Measurements from ENCODE around the gene HSH2D.

Gene HSH2D

DNA sequence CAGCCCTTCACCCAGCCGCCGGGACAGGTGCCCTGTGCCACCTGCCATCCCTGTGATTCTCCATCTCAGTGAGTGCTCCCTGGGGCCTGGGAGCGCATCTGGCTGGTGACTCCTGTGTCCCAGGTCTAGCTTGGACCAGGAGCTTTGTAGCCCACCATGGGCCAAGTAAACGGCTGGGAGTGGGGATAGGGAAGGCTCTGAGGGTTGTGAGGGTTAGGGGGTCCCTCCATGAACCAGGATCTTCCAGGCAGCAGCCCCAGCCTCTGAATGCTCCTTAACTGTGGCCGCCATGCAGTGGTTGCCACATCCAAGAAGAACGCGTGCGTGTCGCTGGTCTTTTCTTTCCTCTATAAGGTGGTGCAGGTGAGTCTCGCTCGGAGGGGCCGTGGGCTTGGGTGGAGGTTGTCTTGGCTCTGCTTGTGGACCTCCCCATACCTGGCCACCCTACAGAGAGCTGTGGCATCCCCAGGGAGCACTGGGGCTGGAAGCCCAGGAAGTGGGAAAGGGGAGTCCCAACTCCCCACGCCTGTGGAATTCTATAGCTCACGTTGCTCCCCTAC, 62.6 kb downstream of the HSH2D start:
- no peak for TF ChIP-seq CTCF (IDR thresholded peaks at IDR 0.05; ENCODE audit: insufficient read depth, low read depth, low read length, missing control alignments)
- DNase-seq (ENCODE audit: low read depth), result no peak
- no peak overlapping the region for H3K4me3 ChIP-seq (ENCODE audit: low read length)

DNA sequence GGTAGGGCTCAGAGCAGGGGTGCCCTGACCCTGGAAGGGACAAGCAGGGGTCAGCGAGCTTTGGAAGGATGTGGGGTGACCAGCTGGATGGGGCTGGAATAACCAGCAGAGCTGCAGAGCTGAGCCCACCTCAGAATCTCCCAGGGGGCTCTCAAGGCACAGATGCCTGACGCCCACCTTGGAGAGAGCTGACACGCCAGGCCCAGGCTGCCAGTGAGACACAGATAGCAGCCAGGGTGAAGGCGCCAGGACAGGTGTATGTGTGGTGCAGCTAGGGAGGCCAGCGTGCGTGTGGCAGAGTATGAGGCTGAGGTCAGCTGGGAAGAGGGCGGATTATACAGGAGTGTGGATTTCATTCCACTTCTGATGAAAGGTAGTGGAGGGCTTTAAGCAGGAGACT, 63.2 kb downstream of the HSH2D start:
- DNase-seq (ENCODE audit: low read depth), result no peak
- no peak for TF ChIP-seq CTCF (IDR thresholded peaks at IDR 0.05; ENCODE audit: insufficient read depth, low read depth, low read length, missing control alignments)
- H3K4me3 ChIP-seq (ENCODE audit: low read length), result no peak overlapping the region

DNA sequence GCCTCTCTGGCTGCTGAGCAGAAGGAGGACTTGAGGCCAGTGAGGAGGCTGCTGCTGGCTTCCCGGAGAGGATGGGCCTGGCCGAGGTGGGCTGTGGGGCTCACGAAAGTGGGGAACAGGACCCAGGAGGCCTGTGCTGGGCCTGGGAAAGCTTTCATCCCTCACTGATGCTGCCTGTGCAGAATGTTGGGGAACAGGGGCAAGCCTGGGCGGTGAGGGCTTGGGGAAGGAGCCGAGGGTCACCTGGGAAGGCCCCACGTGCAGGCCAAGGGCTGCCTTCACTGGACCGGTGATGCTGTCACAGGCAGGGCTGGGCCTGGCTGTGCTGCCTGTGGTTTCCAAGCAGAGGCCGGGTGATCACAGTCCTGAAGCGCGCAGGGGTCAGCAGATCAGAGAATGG, 63.6 kb downstream of the HSH2D start:
- DNase-seq (ENCODE audit: low read depth), result no peak
- no peak overlapping the region for H3K4me3 ChIP-seq (ENCODE audit: low read length)
- TF ChIP-seq CTCF (IDR thresholded peaks at IDR 0.05; ENCODE audit: insufficient read depth, low read depth, low read length, missing control alignments), result no peak

DNA sequence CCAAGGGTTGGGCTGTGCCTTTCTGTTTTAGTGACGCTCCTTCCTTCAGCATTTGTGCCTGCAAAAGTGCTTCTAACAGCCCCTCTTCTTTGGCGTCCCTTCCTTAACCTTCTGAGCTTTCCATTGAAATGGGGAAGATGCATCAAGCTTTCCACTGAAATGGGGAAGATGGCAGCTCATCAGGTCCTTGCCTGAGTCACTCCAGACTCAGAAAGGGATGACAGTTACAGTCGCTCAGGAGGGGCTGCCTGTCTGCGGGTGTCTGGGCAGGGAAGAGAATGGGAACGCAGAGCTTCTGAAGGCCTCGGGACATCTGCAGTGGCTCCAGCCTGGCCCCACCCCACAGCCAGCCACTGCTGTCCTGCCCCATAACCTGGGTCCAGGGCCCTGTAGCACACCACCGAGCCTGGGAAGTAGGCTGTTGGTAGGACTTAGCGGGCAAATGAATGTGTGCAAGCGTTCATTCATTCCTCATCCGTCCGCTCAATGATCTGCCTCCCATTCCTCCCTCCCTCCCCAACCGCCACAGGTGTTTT, 64.1 kb downstream of the HSH2D start:
- H3K4me3 ChIP-seq (ENCODE audit: low read length), result no peak overlapping the region
- TF ChIP-seq CTCF (IDR thresholded peaks at IDR 0.05; ENCODE audit: insufficient read depth, low read depth, low read length, missing control alignments), result no peak

More for the DNA sequence above, 64.1 kb downstream of the HSH2D start:
- DNase-seq (ENCODE audit: low read depth), result no peak
